Tibial nerve (tissue), 4 donors: Measurements from ENCODE around the gene STT3A.

Experiments
- CTCF ChIP-seq, 5 experiments: fragments of 200-600 bp in 3 of 5; fragments of 450-650 bp in 2 of 5; sonication (generic) in 3 of 5; IDR thresholded peaks; one replicate each; pipeline ENCODE4 v1.5.1; 2016 to 2019; ENCODE audit warnings: antibody characterized with exemption in 5 of 5, mild to moderate bottlenecking in 3 of 5, moderate library complexity in 2 of 5
- EP300 ChIP-seq, 2 donors: sonication (generic); formaldehyde crosslinking; IDR thresholded peaks; one replicate each; pipeline ENCODE4 v1.6.1; 2017; ENCODE audit warnings: antibody characterized with exemption in 2 of 2, mild to moderate bottlenecking in 1 of 2
- POLR2A ChIP-seq, 2 donors: fragments of 450-650 bp; IDR thresholded peaks; one replicate each; pipeline ENCODE4 v1.6.1; 2017; ENCODE audit warnings: antibody characterized with exemption in 2 of 2, mild to moderate bottlenecking in 2 of 2, moderate library complexity in 2 of 2

- TF ChIP-seq CTCF (IDR thresholded peaks at IDR 0.05) (no peak), POLR2A (IDR thresholded peaks at IDR 0.05) (no peak), EP300 (IDR thresholded peaks at IDR 0.05) (no peak)
Measured at GRCh38 chr11:125572916-125573315, 19.7 kb upstream of the STT3A start.
